Astrocyte of the spinal cord (primary cell): Measurements from ENCODE around the gene SND1.

Source experiments
- DNase-seq: peaks from one replicate; pipeline ENCODE4 v3.0.0; 2011; ENCODE audit warnings: low read depth, low spot score
- H3K4me3 ChIP-seq: 2 replicates; pipeline ENCODE4 v1.5.1; 2011; ENCODE audit warnings: low read depth, mild to moderate bottlenecking, low read length, moderate library complexity
- CTCF ChIP-seq: IDR thresholded peaks from 2 replicates; pipeline ENCODE4 v1.5.1; 2012; ENCODE audit warnings: low read depth, mild to moderate bottlenecking, low read length, inconsistent platforms
- in situ Hi-C: cut with HindIII; loops from 2 replicates; pipeline ENCODE4 v1.10.0; 2017; ENCODE audit warnings: low sequenced_read_pairs

The SND1 gene

GRCh38 chr7:127978421-127978820 lies 326.4 kb downstream of the SND1 start:
- DNase-seq, result no peak
- no peak for TF ChIP-seq CTCF
- no peak overlapping the region for H3K4me3 ChIP-seq
- in situ Hi-C loops, result no loop called here

GRCh38 chr7:127979113-127979727 lies 327.2 kb downstream of the SND1 start:
- no peak overlapping the region for H3K4me3 ChIP-seq
- TF ChIP-seq CTCF, result no peak
- in situ Hi-C loops, result no loop called here
- no peak for DNase-seq

GRCh38 chr7:127979728-127980126 lies 327.7 kb downstream of the SND1 start:
- no peak for DNase-seq
- in situ Hi-C loops, result no loop called here
- no peak for TF ChIP-seq CTCF
- no peak overlapping the region for H3K4me3 ChIP-seq

GRCh38 chr7:127980901-127981300 lies 328.9 kb downstream of the SND1 start:
- in situ Hi-C loops, result no loop called here

GRCh38 chr7:127981965-127982364 lies 330.0 kb downstream of the SND1 start:
- DNase-seq, result no peak
- in situ Hi-C loops, result no loop called here
- H3K4me3 ChIP-seq, result no peak overlapping the region
- no peak for TF ChIP-seq CTCF

More at GRCh38 chr7:127980901-127981300, 328.9 kb downstream of the SND1 start:
- H3K4me3 ChIP-seq, result no peak overlapping the region
- no peak for DNase-seq
- TF ChIP-seq CTCF, result no peak

GRCh38 chr7:127983804-127984332 lies 331.9 kb downstream of the SND1 start:
- in situ Hi-C loops, result no loop called here
- H3K4me3 ChIP-seq, result no peak overlapping the region
- no peak for TF ChIP-seq CTCF
- DNase-seq, result peak; percentile 10
